Measurements from ENCODE around the gene TRAF3IP1. TPM values are rescaled to one million over a fixed set of nuclear protein-coding genes. Genes with fewer than 3 reads are reported as not detected.

The TRAF3IP1 gene
- total RNA-seq, 2 donors from 2014 or later: 8.9 to 9.3 TPM

DNA sequence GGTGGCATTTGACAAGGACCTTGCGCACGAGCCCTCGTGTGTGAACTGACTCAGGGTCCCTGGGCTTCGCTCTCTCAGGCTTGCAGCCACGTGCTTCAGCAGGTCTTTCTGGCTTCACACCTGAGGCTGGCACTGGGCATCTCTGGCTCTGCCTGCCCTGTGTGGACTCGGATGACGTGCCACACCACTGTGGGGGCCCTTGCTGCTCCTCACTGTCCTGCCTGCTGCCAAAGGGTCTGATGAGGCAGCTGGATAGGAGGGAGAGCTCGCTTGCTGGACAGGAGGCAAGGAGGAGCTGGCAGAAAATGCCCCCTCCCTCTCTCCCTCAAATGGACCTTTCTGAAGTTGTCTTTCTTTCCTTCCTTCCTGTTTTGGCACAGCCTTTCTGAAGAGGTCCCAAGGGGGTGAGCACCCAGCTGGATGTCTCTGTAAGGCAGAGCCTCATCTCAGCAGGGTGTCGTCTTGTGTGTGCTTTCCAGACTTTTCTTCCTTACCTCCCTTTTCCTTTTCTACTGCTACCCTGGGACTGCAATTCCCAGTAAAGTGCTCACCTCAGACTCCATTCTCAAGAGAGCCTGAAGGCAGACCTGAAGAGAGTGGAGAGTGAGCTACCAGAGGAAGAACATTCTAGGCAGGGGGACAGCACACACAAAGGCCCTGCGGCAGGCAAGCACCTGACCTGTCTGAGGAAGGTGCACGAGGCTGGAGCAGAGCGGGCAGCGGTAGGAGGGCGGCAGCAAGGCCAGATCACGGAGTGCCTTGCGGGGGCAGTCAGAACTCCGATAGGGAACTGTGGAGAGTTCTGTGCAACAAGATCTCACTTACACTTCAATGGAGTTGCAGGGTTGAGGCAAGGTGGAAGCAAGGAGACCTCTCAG is 37.2 kb upstream of the TRAF3IP1 start:
- Mint-ChIP-seq H3K27ac (peak overlapping the region; percentile 27), H3K4me3 (no peak overlapping the region), H3K4me1 (peaks cover 40% of the 10 kb centered on the region), H3K27me3 (no peaks in the 10 kb centered on the region), H3K36me3 (ENCODE audit: low read depth) (no peaks in the 10 kb centered on the region)
- DNase-seq (no peak), ATAC-seq (no peak)
- no peaks in the 10 kb centered on the region for H3K9me3 ChIP-seq (ENCODE audit: control insufficient read depth, low read length, poor library complexity, severe bottlenecking)

DNA sequence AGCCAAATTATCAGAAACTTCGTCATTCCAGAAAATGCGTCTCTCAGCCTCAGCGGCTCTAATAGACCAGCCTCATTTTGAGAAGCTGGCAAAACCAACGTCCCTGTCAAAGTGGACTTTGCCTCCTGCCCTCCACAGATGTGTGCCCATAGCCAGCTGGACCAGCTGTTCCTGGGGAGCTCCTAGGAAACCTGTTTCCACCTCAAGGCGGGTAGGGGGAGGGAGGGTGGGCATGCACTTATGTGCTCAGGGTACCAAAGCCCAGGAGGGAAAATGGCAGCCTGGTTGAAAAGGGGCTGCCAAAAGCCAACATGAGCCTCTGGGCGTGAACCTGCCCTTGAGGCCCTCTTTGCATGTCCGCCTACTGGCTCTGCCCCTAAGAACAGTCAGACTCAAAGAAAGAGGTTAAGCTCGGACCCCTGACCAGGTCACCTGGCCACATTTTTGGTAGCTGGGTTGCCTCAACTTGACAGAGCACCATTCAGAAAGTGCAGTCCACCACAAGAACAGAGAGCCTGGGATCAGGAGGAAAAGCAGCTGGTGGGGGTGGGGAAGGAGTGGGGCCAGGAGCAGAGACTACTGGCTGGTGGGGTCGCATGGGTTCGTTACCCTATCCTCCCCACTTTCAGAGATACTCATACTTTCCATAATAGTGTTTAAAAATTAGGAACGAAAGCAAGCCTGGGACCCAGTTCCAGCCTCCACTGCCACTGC is 35.4 kb upstream of the TRAF3IP1 start:
- DNase-seq (no peak), ATAC-seq (no peak)
- H3K27ac Mint-ChIP-seq: no peak overlapping the region
- H3K4me1 Mint-ChIP-seq: peaks cover 41% of the 10 kb centered on the region
- no peaks in the 10 kb centered on the region for H3K9me3 ChIP-seq (ENCODE audit: control insufficient read depth, low read length, poor library complexity, severe bottlenecking)
- no peaks in the 10 kb centered on the region for H3K27me3 Mint-ChIP-seq
- no peak overlapping the region for H3K4me3 Mint-ChIP-seq
- H3K36me3 Mint-ChIP-seq (ENCODE audit: low read depth): peaks cover 2% of the 10 kb centered on the region

DNA sequence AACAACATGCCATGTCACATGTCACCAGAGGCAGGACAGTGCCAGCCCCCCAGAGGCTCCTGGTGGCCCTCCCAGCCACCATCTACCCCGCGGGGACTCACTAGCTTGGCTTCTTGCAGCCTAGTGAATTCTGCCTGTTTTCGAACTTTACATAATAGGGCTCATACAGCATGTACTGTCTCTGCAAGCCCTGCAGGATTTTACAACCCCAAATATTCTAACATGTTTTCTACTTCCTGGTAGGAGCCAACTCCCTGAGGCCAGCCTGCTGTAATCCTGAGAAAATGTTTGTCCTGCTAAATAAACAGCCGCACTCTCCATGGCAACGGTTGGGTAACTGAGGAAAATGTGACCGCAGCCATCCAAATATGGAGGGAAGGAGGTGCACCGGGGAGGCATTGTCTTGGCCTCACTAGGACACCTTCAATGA is 34.6 kb upstream of the TRAF3IP1 start:
- H3K36me3 Mint-ChIP-seq (ENCODE audit: low read depth): peaks cover 2% of the 10 kb centered on the region
- no peaks in the 10 kb centered on the region for H3K27me3 Mint-ChIP-seq
- ATAC-seq (no peak), DNase-seq (no peak)
- peaks cover 40% of the 10 kb centered on the region for H3K4me1 Mint-ChIP-seq
- H3K9me3 ChIP-seq (ENCODE audit: control insufficient read depth, low read length, poor library complexity, severe bottlenecking): no peaks in the 10 kb centered on the region
- no peak overlapping the region for H3K4me3 Mint-ChIP-seq
- no peak overlapping the region for H3K27ac Mint-ChIP-seq

DNA sequence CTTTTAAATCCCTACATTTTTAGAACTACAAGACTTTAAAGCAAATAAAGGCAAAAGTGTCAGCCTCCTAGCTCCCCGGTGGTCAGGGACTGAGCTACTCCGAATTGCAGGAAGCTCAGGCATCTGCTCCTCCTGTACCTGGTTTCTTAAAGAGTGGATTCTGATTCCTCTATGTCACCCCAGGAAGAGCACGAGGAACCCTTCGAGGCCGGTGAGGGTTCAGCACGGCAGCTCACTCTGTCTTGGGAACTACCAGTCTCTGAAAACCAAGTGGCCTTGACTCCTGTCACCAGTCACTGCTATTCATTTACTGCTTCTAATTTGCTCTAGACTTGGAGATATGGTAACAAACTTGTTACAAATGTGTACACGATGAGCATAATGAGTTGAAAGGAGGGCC is 34.2 kb upstream of the TRAF3IP1 start:
- DNase-seq (no peak), ATAC-seq (no peak)
- peak overlapping the region; percentile 97 for H3K4me3 Mint-ChIP-seq
- H3K36me3 Mint-ChIP-seq (ENCODE audit: low read depth): peaks cover 2% of the 10 kb centered on the region
- no peaks in the 10 kb centered on the region for H3K9me3 ChIP-seq (ENCODE audit: control insufficient read depth, low read length, poor library complexity, severe bottlenecking)
- H3K27me3 Mint-ChIP-seq: no peaks in the 10 kb centered on the region
- H3K4me1 Mint-ChIP-seq: peaks cover 39% of the 10 kb centered on the region
- H3K27ac Mint-ChIP-seq: no peak overlapping the region

DNA sequence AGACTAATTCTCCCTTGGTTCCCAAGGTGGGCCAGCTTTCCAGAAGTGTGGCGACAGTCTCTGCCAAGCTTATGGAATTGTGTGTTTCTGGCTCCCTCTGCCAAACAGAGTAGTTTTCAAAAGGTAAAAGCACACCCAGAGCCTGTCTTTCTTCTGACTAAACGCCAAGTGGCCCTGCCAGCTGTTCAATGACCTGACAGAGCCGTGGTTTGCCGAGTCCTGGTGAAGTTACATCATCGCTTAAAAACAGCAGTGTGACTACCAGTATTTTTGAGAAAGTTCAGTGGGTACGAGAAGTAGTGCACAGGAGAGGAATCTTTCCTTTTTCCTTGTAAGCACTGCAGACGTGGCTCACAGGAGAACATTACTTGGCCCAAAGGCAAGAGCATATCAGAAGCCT is 33.8 kb upstream of the TRAF3IP1 start:
- Mint-ChIP-seq H3K27me3 (no peaks in the 10 kb centered on the region), H3K4me3 (peak overlapping the region; percentile 97), H3K36me3 (ENCODE audit: low read depth) (peaks cover 2% of the 10 kb centered on the region), H3K4me1 (peaks cover 39% of the 10 kb centered on the region), H3K27ac (no peak overlapping the region)
- no peak for DNase-seq
- H3K9me3 ChIP-seq (ENCODE audit: control insufficient read depth, low read length, poor library complexity, severe bottlenecking): no peaks in the 10 kb centered on the region
- no peak for ATAC-seq

DNA sequence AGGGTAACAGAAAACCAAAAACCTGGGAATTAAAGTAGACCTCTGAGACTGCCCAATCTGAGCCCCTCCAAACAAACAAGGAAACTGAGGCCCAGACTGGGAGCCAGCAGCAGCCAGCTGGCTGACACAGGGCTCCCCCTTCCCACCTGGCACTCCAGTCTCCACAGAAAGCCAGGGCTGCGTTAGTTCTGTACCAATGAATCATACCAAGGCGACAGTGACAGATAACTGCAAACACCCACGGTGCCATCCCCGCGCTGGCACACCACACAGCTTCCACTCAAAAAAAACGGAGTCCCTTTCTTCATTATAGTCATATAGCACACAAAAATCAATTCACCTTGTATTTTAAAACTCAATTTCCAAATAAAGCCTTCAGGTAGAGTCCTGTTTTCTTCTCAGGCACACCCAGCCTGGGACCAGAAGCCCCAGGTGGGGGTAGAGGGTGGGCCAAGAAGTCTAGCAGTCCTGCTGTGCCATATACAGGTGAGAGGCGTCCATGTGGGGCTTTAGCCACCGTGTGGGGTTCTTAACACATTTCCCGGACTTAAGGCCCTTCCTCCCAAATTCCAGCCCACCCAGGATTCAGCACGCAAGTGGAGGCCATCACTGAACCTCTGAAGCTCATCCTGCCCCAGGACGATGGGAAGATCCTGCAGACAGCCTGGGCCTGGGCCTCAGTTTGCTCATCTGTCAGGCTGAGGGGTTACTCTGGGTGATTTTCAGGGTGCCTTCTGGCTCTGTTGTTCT is 33.2 kb upstream of the TRAF3IP1 start:
- Mint-ChIP-seq H3K27me3 (no peaks in the 10 kb centered on the region), H3K4me1 (peaks cover 38% of the 10 kb centered on the region), H3K4me3 (peak overlapping the region; percentile 97), H3K36me3 (ENCODE audit: low read depth) (peaks cover 2% of the 10 kb centered on the region), H3K27ac (peak overlapping the region; percentile 95)
- DNase-seq (no peak), ATAC-seq (no peak)
- no peaks in the 10 kb centered on the region for H3K9me3 ChIP-seq (ENCODE audit: control insufficient read depth, low read length, poor library complexity, severe bottlenecking)

DNA sequence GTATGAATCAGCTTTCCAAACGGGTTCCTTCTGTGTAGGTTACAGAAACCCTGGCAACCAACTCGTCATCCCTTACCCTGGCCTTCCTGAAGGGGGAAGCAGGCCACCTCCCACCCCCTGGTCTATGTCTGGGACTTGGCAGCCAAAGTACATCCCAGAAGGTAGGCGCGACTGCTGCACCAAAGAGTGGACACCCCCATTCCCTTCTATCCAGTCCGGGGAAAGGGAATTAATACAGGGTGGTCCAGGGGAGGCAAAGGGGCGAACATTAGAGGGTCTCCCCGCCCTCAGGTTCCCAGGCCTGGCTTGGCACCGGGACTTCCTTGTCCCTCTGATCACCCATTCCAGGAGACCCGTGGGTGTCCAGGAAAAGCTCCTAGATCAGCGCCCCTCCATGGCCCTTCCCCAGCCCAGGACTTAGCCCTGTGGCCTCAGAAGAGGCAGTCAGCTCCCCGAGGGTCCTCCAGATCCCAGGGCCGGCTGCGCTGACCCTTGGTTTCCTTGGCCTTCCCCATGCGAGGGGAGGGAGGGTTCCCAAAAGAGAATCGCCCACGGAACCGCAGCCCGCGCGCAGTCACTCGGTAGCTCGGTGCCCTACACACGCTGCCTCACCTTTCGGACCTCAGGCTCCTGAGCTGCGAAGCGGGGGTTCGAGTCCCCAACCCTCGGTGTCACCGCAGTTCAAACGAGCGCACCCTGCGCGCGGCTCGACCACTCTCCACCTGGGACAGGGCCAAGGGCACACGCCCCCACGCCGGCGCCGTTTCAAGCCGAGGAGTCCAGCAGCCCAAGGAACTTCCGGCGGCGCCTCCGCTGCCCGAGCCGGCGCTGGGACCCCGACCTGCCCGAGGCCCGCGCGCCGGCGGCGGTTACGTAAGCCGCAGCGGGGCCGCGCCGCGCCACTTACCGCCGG is 32.3 kb upstream of the TRAF3IP1 start, which contains the start of gene PER2:
TSS of gene PER2 (minus strand) at position 874 of the 913 bp plus-strand sequence. CDS start 10,674 bp downstream, outside the sequence.
- no peaks in the 10 kb centered on the region for H3K9me3 ChIP-seq (ENCODE audit: control insufficient read depth, low read length, poor library complexity, severe bottlenecking)
- Mint-ChIP-seq H3K27me3 (no peaks in the 10 kb centered on the region), H3K4me3 (peak within 1 kb of the TSS; percentile 97), H3K36me3 (ENCODE audit: low read depth) (peaks cover 2% of the 10 kb centered on the region), H3K4me1 (peaks cover 33% of the 10 kb centered on the region), H3K27ac (peak within 1 kb of the TSS; percentile 95)
- DNase-seq: peak in 1 of 3 donors; percentile 24
- ATAC-seq: peak; percentile 16

DNA sequence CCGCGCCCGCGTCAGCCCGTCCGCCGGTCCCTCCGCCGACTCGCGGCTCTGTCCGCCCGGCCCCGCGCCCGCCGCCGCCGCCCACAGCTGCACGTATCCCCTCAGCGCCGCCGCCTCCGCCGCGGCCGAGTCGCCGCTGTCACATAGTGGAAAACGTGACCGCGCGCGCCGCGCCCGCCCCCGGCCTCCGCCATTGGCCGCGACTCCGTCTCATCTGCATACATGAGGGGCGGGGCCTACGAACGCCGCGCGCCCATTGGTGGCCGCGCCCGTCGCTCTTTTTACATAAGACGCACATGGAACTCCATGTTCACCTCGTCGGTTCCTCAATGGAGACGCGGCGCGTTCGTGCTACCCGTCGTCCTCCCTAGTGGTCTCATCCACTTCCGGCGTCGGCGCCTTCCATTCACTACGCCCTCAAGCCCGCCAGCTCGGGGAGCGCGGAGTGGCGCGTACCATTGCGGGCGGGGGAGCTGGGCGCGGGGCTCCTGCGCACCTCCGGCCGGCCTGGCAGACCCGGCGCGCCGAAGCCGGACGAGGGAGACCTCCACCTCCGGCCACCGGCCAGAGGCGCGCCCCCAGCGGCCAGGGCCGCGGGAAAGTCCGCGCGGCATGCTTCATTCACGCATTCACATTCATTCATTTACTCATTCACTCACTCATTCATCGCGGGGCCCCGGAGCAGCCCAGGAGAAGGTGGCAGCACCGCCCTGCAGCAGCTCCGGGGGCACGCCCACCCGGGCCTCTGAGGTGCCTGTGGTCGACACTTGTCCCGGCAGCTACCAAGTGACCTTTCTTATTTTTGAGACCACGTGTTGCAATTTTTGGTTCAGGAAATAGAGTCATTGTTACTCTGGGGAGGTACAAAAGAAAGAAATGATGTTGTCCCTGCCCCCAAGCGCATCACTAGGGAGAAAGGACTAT is 31.4 kb upstream of the TRAF3IP1 start:
- peak; percentile 92 for ATAC-seq
- no peaks in the 10 kb centered on the region for H3K9me3 ChIP-seq (ENCODE audit: control insufficient read depth, low read length, poor library complexity, severe bottlenecking)
- H3K27me3 Mint-ChIP-seq: no peaks in the 10 kb centered on the region
- peaks cover 2% of the 10 kb centered on the region for H3K36me3 Mint-ChIP-seq (ENCODE audit: low read depth)
- H3K4me3 Mint-ChIP-seq: peak overlapping the region; percentile 97
- peak overlapping the region; percentile 95 for H3K27ac Mint-ChIP-seq
- H3K4me1 Mint-ChIP-seq: peaks cover 29% of the 10 kb centered on the region
- peak; percentile 96 for DNase-seq

DNA sequence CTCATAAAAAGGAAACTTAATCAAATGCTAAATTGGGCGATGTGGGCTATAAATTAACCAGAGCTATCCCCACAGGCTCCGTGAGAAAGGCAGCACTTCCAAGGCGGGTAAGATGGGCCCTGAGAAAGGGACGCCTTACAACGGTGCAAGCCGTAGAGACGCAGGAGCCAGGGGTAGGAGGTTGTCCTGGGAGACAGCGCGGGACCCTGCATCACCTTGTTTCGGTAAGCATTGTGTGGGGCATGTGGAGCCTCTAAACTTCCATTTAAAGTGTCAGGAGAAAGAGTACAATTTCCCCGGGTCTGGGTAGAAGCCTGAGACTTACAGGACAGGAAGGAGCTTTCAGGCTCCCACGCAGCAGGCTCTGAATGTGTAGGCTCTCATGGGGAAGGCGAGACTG is 30.7 kb upstream of the TRAF3IP1 start:
- no peaks in the 10 kb centered on the region for H3K9me3 ChIP-seq (ENCODE audit: control insufficient read depth, low read length, poor library complexity, severe bottlenecking)
- H3K36me3 Mint-ChIP-seq (ENCODE audit: low read depth): peaks cover 2% of the 10 kb centered on the region
- peaks cover 29% of the 10 kb centered on the region for H3K4me1 Mint-ChIP-seq
- no peak for DNase-seq
- H3K27ac Mint-ChIP-seq: peak overlapping the region; percentile 95
- H3K4me3 Mint-ChIP-seq: peak overlapping the region; percentile 97
- ATAC-seq: no peak
- H3K27me3 Mint-ChIP-seq: peaks cover 5% of the 10 kb centered on the region

DNA sequence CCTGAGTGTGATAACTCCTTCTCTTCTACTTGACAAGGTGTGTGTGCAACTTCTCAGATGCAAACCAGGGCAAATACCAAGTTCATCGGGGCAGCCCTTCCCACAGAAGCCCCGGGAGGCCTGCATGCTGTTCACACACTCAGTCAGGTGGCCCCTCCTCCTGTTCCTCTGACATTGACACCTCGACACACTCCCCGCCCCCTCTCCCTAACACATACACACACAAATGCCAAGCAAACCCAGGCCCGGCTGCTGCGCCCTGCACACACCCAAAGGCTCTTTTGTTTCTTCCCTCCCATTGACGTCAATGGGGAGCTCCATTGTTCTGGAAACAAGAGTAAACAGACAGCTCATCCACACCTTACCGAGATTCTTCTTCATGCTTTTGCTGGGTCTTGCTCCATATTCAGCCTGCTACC is 30.2 kb upstream of the TRAF3IP1 start:
- peaks cover 10% of the 10 kb centered on the region for H3K27me3 Mint-ChIP-seq
- peak overlapping the region; percentile 97 for H3K4me3 Mint-ChIP-seq
- H3K4me1 Mint-ChIP-seq: peaks cover 29% of the 10 kb centered on the region
- DNase-seq: no peak
- peak overlapping the region; percentile 95 for H3K27ac Mint-ChIP-seq
- ATAC-seq: no peak
- no peaks in the 10 kb centered on the region for H3K9me3 ChIP-seq (ENCODE audit: control insufficient read depth, low read length, poor library complexity, severe bottlenecking)
- peaks cover 3% of the 10 kb centered on the region for H3K36me3 Mint-ChIP-seq (ENCODE audit: low read depth)

DNA sequence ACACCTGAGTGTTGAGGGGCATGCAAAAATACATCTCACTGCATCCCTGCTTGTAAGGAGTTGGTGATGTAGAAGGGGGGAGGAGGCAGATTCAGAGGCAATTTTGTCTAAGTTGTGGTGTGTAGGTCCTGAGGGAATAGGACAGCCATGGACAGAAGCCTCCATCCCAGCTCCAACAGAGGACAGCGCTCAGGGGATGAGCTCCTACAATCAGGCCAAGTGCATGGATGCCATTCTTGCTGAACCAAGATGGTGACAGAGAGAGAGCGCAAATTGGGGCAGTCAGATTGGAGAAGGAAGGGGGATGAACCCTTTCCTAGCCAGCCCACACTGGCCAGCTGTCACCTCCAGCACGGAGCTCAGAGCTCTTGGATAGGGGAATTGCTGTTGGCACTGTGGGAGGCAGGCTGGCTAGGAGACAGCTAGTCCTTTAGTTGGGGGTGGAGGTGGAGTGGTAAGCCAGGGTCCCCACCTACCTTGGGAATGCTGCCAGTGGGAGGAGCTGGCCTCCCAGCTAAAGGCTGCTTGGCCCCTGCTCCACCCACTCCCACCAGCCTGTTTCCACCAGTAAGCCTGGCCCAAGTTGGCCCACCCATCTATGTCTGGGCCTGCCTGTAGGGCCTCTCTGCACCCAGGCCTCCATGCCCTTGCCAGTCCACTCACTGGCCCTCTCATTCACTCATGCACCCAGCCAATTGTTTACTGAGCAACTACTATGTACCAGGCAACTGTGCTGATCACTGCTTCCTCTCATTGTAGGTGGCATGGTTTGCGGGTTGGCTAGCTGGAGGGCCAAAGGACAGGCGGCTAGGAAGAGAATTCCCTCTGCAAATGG is 29.4 kb upstream of the TRAF3IP1 start:
- peaks cover 15% of the 10 kb centered on the region for H3K27me3 Mint-ChIP-seq
- no peak for ATAC-seq
- no peaks in the 10 kb centered on the region for H3K9me3 ChIP-seq (ENCODE audit: control insufficient read depth, low read length, poor library complexity, severe bottlenecking)
- H3K27ac Mint-ChIP-seq: no peak overlapping the region
- H3K4me3 Mint-ChIP-seq: peak overlapping the region; percentile 97
- peaks cover 28% of the 10 kb centered on the region for H3K4me1 Mint-ChIP-seq
- H3K36me3 Mint-ChIP-seq (ENCODE audit: low read depth): peaks cover 5% of the 10 kb centered on the region
- no peak for DNase-seq
